Activated B cell treated with CpG ODN at 0.5 μM for 24 hours (primary cell): ENCODE results near the gene CTAGE1. TPM values are rescaled to one million over a fixed set of nuclear protein-coding genes. Genes with fewer than 3 reads are reported as not detected.

Experiments
- ATAC-seq: fragments of 200-7000 bp; cut with Tn5 transposase; one replicate; pipeline ENCODE4 v1.10.0; 2021; ENCODE audit warnings: low read depth, mild to moderate bottlenecking, moderate library complexity
- CTCF ChIA-PET: fragments of 350-600 bp; sonication (Branson Sonifier 250); formaldehyde crosslinking; loops from one replicate; lab custom pipeline; 2021; ENCODE audit warnings: antibody characterized with exemption; lab: Charles Lee
- POLR2A ChIA-PET: fragments of 350-600 bp; sonication (Branson Sonifier 250); formaldehyde crosslinking; loops from one replicate; lab custom pipeline; 2021; ENCODE audit warnings: antibody characterized with exemption; lab: Charles Lee
- DNase-seq: peaks from one replicate; pipeline ENCODE4 v3.0.0; 2022
- H3K27ac Mint-ChIP-seq: one replicate; pipeline ENCODE4 v1.8.0; 2020; ENCODE audit warnings: mixed read lengths
- H3K27me3 Mint-ChIP-seq: one replicate; pipeline ENCODE4 v1.8.0; 2021; ENCODE audit warnings: mixed read lengths
- H3K36me3 Mint-ChIP-seq: one replicate; pipeline ENCODE4 v1.8.0; 2021; ENCODE audit warnings: low read depth, mixed read lengths
- H3K4me1 Mint-ChIP-seq: one replicate; pipeline ENCODE4 v1.8.0; 2021; ENCODE audit warnings: mixed read lengths
- H3K4me3 Mint-ChIP-seq: one replicate; pipeline ENCODE4 v1.8.0; 2020; ENCODE audit warnings: mild to moderate bottlenecking, mixed read lengths
- H3K9me3 Mint-ChIP-seq: one replicate; pipeline ENCODE4 v1.8.0; 2020; ENCODE audit warnings: mixed read lengths
- CTCF ChIP-seq: fragments of 200-600 bp; IDR thresholded peaks from one replicate; pipeline ENCODE4 v1.8.0; 2022; ENCODE audit warnings: antibody characterized with exemption, mild to moderate bottlenecking
- intact Hi-C: fragments of 100-400 bp; cut with micrococcal nuclease; formaldehyde crosslinking; loops from one replicate; pipeline ENCODE4 v1.15.1; 2024
- total RNA-seq: library from RNA; stranded (reverse); gene quantifications from 2 replicates; pipeline ENCODE4 v1.2.3, GENCODE V29; 2022

Gene CTAGE1
- total RNA-seq, 1 donor from 2014 or later, result not detected

GRCh38 chr18:22447792-22448191 lies 30.1 kb upstream of the CTAGE1 start:
- POLR2A ChIA-PET, result no interaction called here
- no peak for TF ChIP-seq CTCF
- H3K9me3 Mint-ChIP-seq, result peaks cover 16% of the 10 kb centered on the region
- ATAC-seq (no peak), DNase-seq (no peak)
- H3K4me3 Mint-ChIP-seq, result no peak overlapping the region
- no peaks in the 10 kb centered on the region for H3K27me3 Mint-ChIP-seq
- no peaks in the 10 kb centered on the region for H3K4me1 Mint-ChIP-seq
- H3K27ac Mint-ChIP-seq, result no peak overlapping the region
- intact Hi-C loops, result no loop called here
- CTCF ChIA-PET, result no interaction called here
- no peaks in the 10 kb centered on the region for H3K36me3 Mint-ChIP-seq

- peaks cover 16% of the 10 kb centered on the region for H3K9me3 Mint-ChIP-seq
- no peaks in the 10 kb centered on the region for H3K27me3 Mint-ChIP-seq
- H3K27ac Mint-ChIP-seq, result no peak overlapping the region
- H3K4me3 Mint-ChIP-seq, result no peak overlapping the region
- H3K36me3 Mint-ChIP-seq, result no peaks in the 10 kb centered on the region
- ChIA-PET CTCF (no interaction called here), POLR2A (no interaction called here)
- TF ChIP-seq CTCF, result no peak
- no peaks in the 10 kb centered on the region for H3K4me1 Mint-ChIP-seq
- ATAC-seq (no peak), DNase-seq (no peak)
- intact Hi-C loops, result no loop called here
Measured at GRCh38 chr18:22446911-22447310, 29.2 kb upstream of the CTAGE1 start.

- Mint-ChIP-seq H3K27me3 (no peaks in the 10 kb centered on the region), H3K4me1 (no peaks in the 10 kb centered on the region), H3K27ac (no peak overlapping the region), H3K4me3 (no peak overlapping the region), H3K9me3 (peaks cover 16% of the 10 kb centered on the region), H3K36me3 (no peaks in the 10 kb centered on the region)
- DNase-seq, result no peak
- no peak for ATAC-seq
- ChIA-PET POLR2A (no interaction called here), CTCF (no interaction called here)
- intact Hi-C loops, result no loop called here
- TF ChIP-seq CTCF, result no peak
Measured at GRCh38 chr18:22446325-22446724, 28.6 kb upstream of the CTAGE1 start.

- no peak overlapping the region for H3K4me3 Mint-ChIP-seq
- no peak overlapping the region for H3K27ac Mint-ChIP-seq
- intact Hi-C loops, result no loop called here
- ATAC-seq (no peak), DNase-seq (no peak)
- H3K27me3 Mint-ChIP-seq, result no peaks in the 10 kb centered on the region
- H3K36me3 Mint-ChIP-seq, result no peaks in the 10 kb centered on the region
- ChIA-PET POLR2A (no interaction called here), CTCF (no interaction called here)
- no peaks in the 10 kb centered on the region for H3K9me3 Mint-ChIP-seq
- TF ChIP-seq CTCF, result no peak
- H3K4me1 Mint-ChIP-seq, result no peaks in the 10 kb centered on the region
Measured at GRCh38 chr18:22441638-22442037, 23.9 kb upstream of the CTAGE1 start.

GRCh38 chr18:22439447-22439846 lies 21.7 kb upstream of the CTAGE1 start:
- no peaks in the 10 kb centered on the region for H3K4me1 Mint-ChIP-seq
- ATAC-seq, result no peak
- ChIA-PET POLR2A (no interaction called here), CTCF (no interaction called here)
- no peaks in the 10 kb centered on the region for H3K9me3 Mint-ChIP-seq
- H3K36me3 Mint-ChIP-seq, result no peaks in the 10 kb centered on the region
- intact Hi-C loops, result no loop called here
- no peak for DNase-seq
- H3K27ac Mint-ChIP-seq, result no peak overlapping the region
- no peak overlapping the region for H3K4me3 Mint-ChIP-seq
- H3K27me3 Mint-ChIP-seq, result no peaks in the 10 kb centered on the region
- TF ChIP-seq CTCF, result no peak
